H1 (cell line): ENCODE data around the gene DPF3. TPM values are rescaled to one million over a fixed set of nuclear protein-coding genes. Genes with fewer than 3 reads are reported as not detected.

ENCODE experiments used
- CTCF ChIA-PET: fragments of 300-600 bp; sonication (Branson Sonifier 250); formaldehyde crosslinking; loops from one replicate; lab custom pipeline; 2021; ENCODE audit not compliant: partially characterized antibody; lab: Charles Lee
- POLR2A ChIA-PET: fragments of 300-600 bp; sonication (Branson Sonifier 250); formaldehyde crosslinking; loops from one replicate; lab custom pipeline; 2021; ENCODE audit warnings: inconsistent platforms; ENCODE audit not compliant: partially characterized antibody; lab: Charles Lee
- DNase-seq, 2 experiments: peaks; one replicate each; pipeline versions ENCODE4 v3.0.0 to v3.0.0-alpha.2; 2010 to 2022; ENCODE audit warnings: low spot score in 2 of 2, low read depth in 1 of 2, mixed read lengths in 1 of 2
- FAIRE-seq: peaks from 2 replicates; lab custom pipeline; 2011; peaks lifted over from hg19 to GRCh38; lab: Jason Lieb, UNC
- H2AFZ ChIP-seq: 2 replicates; pipeline ENCODE4 v1.8.1; 2012; ENCODE audit warnings: low read length, inconsistent platforms
- H2AK5ac ChIP-seq: 2 replicates; pipeline ENCODE4 v1.6.1; 2013; ENCODE audit warnings: low read depth, low read length
- H2BK120ac ChIP-seq: replicated peaks from 2 replicates; pipeline ENCODE3; 2013; ENCODE audit warnings: low read depth, low read length, inconsistent platforms
- H2BK12ac ChIP-seq: 2 replicates; pipeline ENCODE4 v1.6.1; 2013; ENCODE audit warnings: low read depth, low read length
- H2BK15ac ChIP-seq: 2 replicates; pipeline ENCODE4 v1.6.1; 2013; ENCODE audit warnings: low read length
- H2BK20ac ChIP-seq: 2 replicates; pipeline ENCODE4 v1.6.1; 2013; ENCODE audit warnings: low read length
- H2BK5ac ChIP-seq: 2 replicates; pipeline ENCODE4 v1.6.1; 2013; ENCODE audit warnings: low read depth, low read length
- H3K14ac ChIP-seq: 2 replicates; pipeline ENCODE4 v1.6.1; 2013; ENCODE audit warnings: inconsistent platforms; ENCODE audit not compliant: insufficient read length
- H3K18ac ChIP-seq: 2 replicates; pipeline ENCODE4 v1.6.1; 2013; ENCODE audit warnings: low read length; ENCODE audit errors: extremely low read depth
- H3K23ac ChIP-seq: 2 replicates; pipeline ENCODE4 v1.6.1; 2013; ENCODE audit warnings: inconsistent platforms; ENCODE audit not compliant: insufficient read length
- H3K23me2 ChIP-seq: 2 replicates; pipeline ENCODE4 v1.6.1; 2013; ENCODE audit warnings: low read depth, low read length
- H3K27ac ChIP-seq: 2 replicates; pipeline ENCODE4 v1.6.1; 2011; ENCODE audit warnings: low read depth, low read length, inconsistent platforms
- H3K27me3 ChIP-seq, 4 experiments: replicated peaks in 1 of 4; 1 replicate in 1 of 4; 2 replicates in 3 of 4; pipeline versions ENCODE4 v1.6.1 to v1.8.1; 2011 to 2013; ENCODE audit warnings: low read length in 3 of 4, mild to moderate bottlenecking in 3 of 4, inconsistent platforms in 2 of 4, mixed read lengths in 2 of 4, moderate library complexity in 1 of 4; ENCODE audit not compliant: control insufficient read depth in 3 of 4, insufficient read depth in 3 of 4; ENCODE audit errors: extremely low read depth in 1 of 4
- H3K36me3 ChIP-seq, 4 experiments: 2 replicates each; pipeline versions ENCODE4 v1.6.1 to v1.8.1; 2011 to 2013; ENCODE audit warnings: mild to moderate bottlenecking in 4 of 4, low read length in 3 of 4, moderate library complexity in 2 of 4, control low read depth in 1 of 4, inconsistent platforms in 1 of 4; ENCODE audit not compliant: insufficient read depth in 4 of 4, control insufficient read depth in 2 of 4
- H3K4ac ChIP-seq: replicated peaks from 2 replicates; pipeline ENCODE3; 2013; ENCODE audit warnings: low read length, low read depth, mixed read lengths, inconsistent platforms; ENCODE audit not compliant: insufficient read length
- H3K4me1 ChIP-seq, 4 experiments: replicated peaks in 1 of 4; 1 replicate in 1 of 4; 2 replicates in 3 of 4; pipeline versions ENCODE4 v1.6.1 to v1.8.1; 2011 to 2013; ENCODE audit warnings: low read length in 3 of 4, inconsistent platforms in 2 of 4, mixed read lengths in 1 of 4; ENCODE audit not compliant: insufficient read depth in 4 of 4, control insufficient read depth in 3 of 4
- H3K4me2 ChIP-seq, 2 experiments: 2 replicates each; pipeline versions ENCODE4 v1.6.1 to v1.8.1; 2011 to 2013; ENCODE audit warnings: low read depth in 2 of 2, low read length in 2 of 2, control low read depth in 1 of 2, inconsistent platforms in 1 of 2, mild to moderate bottlenecking in 1 of 2; ENCODE audit not compliant: insufficient read depth in 1 of 2
- H3K4me3 ChIP-seq, 4 experiments: fragments of 200-600, 300-600 bp in 1 of 4; sonication (generic), shearing (Covaris generic), sonication (Bioruptor Twin) in 1 of 4; 2 replicates each; pipeline versions ENCODE4 v1.5.1 to v1.8.1; 2011 to 2016; ENCODE audit warnings: low read length in 4 of 4, low read depth in 3 of 4, control low read depth in 2 of 4, inconsistent platforms in 2 of 4, mild to moderate bottlenecking in 2 of 4, mixed read lengths in 1 of 4, moderate library complexity in 1 of 4; ENCODE audit not compliant: insufficient read depth in 2 of 4; ENCODE audit errors: extremely low read depth in 1 of 4
- H3K56ac ChIP-seq: replicated peaks from 2 replicates; pipeline ENCODE3; 2013; ENCODE audit warnings: low read depth, mild to moderate bottlenecking, mixed read lengths, low read length, inconsistent platforms; ENCODE audit not compliant: insufficient read length
- H3K79me1 ChIP-seq: 2 replicates; pipeline ENCODE4 v1.6.1; 2013; ENCODE audit warnings: low read depth, low read length, control low read depth
- H3K79me2 ChIP-seq, 2 experiments: 2 replicates each; pipeline versions ENCODE4 v1.6.1 to v1.8.1; 2012 to 2013; ENCODE audit warnings: low read length in 2 of 2, mild to moderate bottlenecking in 2 of 2, inconsistent platforms in 1 of 2; ENCODE audit not compliant: insufficient read depth in 2 of 2, control insufficient read depth in 1 of 2
- H3K9ac ChIP-seq, 4 experiments: replicated peaks in 1 of 4; 1 replicate in 1 of 4; 2 replicates in 3 of 4; pipeline versions ENCODE4 v1.6.1 to v1.8.1; 2011 to 2013; ENCODE audit warnings: low read depth in 3 of 4, low read length in 3 of 4, control low read depth in 2 of 4, mild to moderate bottlenecking in 2 of 4, moderate library complexity in 2 of 4, inconsistent platforms in 1 of 4; ENCODE audit errors: extremely low read depth in 1 of 4
- H3K9me3 ChIP-seq, 2 experiments: 2 replicates each; pipeline versions ENCODE4 v1.6.1 to v1.8.1; 2012 to 2013; ENCODE audit warnings: mild to moderate bottlenecking in 2 of 2, moderate library complexity in 2 of 2, control low read depth in 1 of 2, inconsistent platforms in 1 of 2, low read depth in 1 of 2, low read length in 1 of 2, mixed read lengths in 1 of 2; ENCODE audit not compliant: insufficient read depth in 2 of 2
- H4K20me1 ChIP-seq, 2 experiments: replicated peaks in 1 of 2; 2 replicates each; pipeline versions ENCODE3 to v1.8.1; 2011 to 2013; ENCODE audit warnings: inconsistent platforms in 2 of 2, low read length in 2 of 2, mild to moderate bottlenecking in 1 of 2; ENCODE audit not compliant: insufficient read depth in 2 of 2, control insufficient read depth in 1 of 2
- H4K5ac ChIP-seq: 2 replicates; pipeline ENCODE4 v1.6.1; 2013; ENCODE audit warnings: low read length, low read depth, mixed read lengths, inconsistent platforms; ENCODE audit not compliant: insufficient read length
- H4K8ac ChIP-seq: 2 replicates; pipeline ENCODE4 v1.8.0; 2013; ENCODE audit warnings: mild to moderate bottlenecking, moderate library complexity, low read length, inconsistent platforms; ENCODE audit not compliant: insufficient read depth; ENCODE audit errors: extremely low read depth
- H4K91ac ChIP-seq: replicated peaks from 2 replicates; pipeline ENCODE3; 2013; ENCODE audit warnings: low read length, mixed read lengths, inconsistent platforms; ENCODE audit not compliant: insufficient read length
- ASH2L ChIP-seq: fragments of 200-600, 300-600 bp; sonication (generic); IDR thresholded peaks from one replicate; pipeline ENCODE4 v1.7.1; 2017; ENCODE audit warnings: low read length
- BCL11A ChIP-seq, 2 experiments: IDR thresholded peaks; one replicate each; pipeline ENCODE4 v1.6.1; 2011; ENCODE audit warnings: low read depth in 2 of 2, low read length in 2 of 2, mild to moderate bottlenecking in 2 of 2
- CBX8 ChIP-seq: fragments of 300-800, 300-1000 bp; sonication (generic); IDR thresholded peaks from 2 replicates; pipeline ENCODE4 v1.7.1; 2016; ENCODE audit warnings: low read depth, low read length, borderline replicate concordance
- EP300 ChIP-seq, 2 experiments: IDR thresholded peaks; 1 replicate in 1 of 2; 2 replicates in 1 of 2; pipeline ENCODE4 v1.6.1; 2011 to 2012; ENCODE audit warnings: low read depth in 2 of 2, low read length in 2 of 2, mild to moderate bottlenecking in 2 of 2, borderline replicate concordance in 1 of 2, inconsistent platforms in 1 of 2, moderate library complexity in 1 of 2
- GTF2F1 ChIP-seq: IDR thresholded peaks from 2 replicates; pipeline ENCODE4 v1.6.1; 2012; ENCODE audit warnings: low read depth, low read length, improper control_type of control experiment, borderline replicate concordance
- POLR2AphosphoS5 ChIP-seq: IDR thresholded peaks from 2 replicates; pipeline ENCODE4 v1.6.1; 2011; ENCODE audit warnings: low read depth, low read length
- POU5F1 ChIP-seq: IDR thresholded peaks from 2 replicates; pipeline ENCODE4 v1.6.1; 2011; ENCODE audit warnings: low read depth, mild to moderate bottlenecking, low read length, moderate library complexity
- SAP30 ChIP-seq: fragments of 300-600 bp; sonication (generic); IDR thresholded peaks from 2 replicates; pipeline ENCODE4 v1.7.1; 2012; ENCODE audit warnings: low read length, moderate library complexity, mild to moderate bottlenecking, inconsistent platforms; ENCODE audit not compliant: insufficient read depth, insufficient replicate concordance
- SIX5 ChIP-seq: IDR thresholded peaks from 2 replicates; pipeline ENCODE4 v1.6.1; 2011; ENCODE audit warnings: mild to moderate bottlenecking, low read depth, low read length
- ZNF274 ChIP-seq: IDR thresholded peaks from 2 replicates; pipeline ENCODE4 v1.7.0; 2012; ENCODE audit warnings: low read length, borderline replicate concordance; ENCODE audit errors: extremely low read depth
- WGBS, 2 experiments: shearing (Covaris generic) in 1 of 2; methylation state at CpG; one replicate each; pipeline versions ENCODE4 v1.1.6 to v1.1.7; 2013 to 2015; ENCODE audit warnings: low lambda C conversion rate in 2 of 2, mixed read lengths in 2 of 2, inconsistent platforms in 1 of 2, low coverage in 1 of 2, missing lambda C conversion rate in 1 of 2; ENCODE audit not compliant: insufficient replicate concordance in 2 of 2, insufficient coverage in 1 of 2, insufficient read length in 1 of 2; ENCODE audit errors: extremely low coverage in 1 of 2, missing lambda C conversion rate in 1 of 2; 5-methylcytosine and 5-hydroxymethylcytosine counted together
- polyA plus RNA-seq, 7 experiments: library from polyadenylated mRNA; depleted of rRNA in 3 of 7; stranded (reverse) in 5 of 7; unstranded in 2 of 7; fragments of >200 nt in 5 of 7; fragments of 200-250 nt in 2 of 7; gene quantifications; 1 replicate in 5 of 7; 2 replicates in 1 of 7; 4 replicates in 1 of 7; pipeline versions ENCODE4 v1.2.1 to v1.2.3, GENCODE V29; 2011 to 2013; ENCODE audit warnings: missing spikeins in 2 of 7, mixed read lengths in 2 of 7
- total RNA-seq: library from RNA; stranded (reverse); fragmentation: NEBNext Ultra II Directional; extraction: Animal tissue kit (Norgen Biotek cat#: 25700); gene quantifications from 2 replicates; pipeline ENCODE4 v1.2.1, GENCODE V29; 2021

The DPF3 gene
- total and polyA plus RNA-seq, 2 of the 8 experiments (the other 6 are each of a cell fraction or from before 2014, with no cell fraction given): 0.19 TPM; not detected in 1

DNA sequence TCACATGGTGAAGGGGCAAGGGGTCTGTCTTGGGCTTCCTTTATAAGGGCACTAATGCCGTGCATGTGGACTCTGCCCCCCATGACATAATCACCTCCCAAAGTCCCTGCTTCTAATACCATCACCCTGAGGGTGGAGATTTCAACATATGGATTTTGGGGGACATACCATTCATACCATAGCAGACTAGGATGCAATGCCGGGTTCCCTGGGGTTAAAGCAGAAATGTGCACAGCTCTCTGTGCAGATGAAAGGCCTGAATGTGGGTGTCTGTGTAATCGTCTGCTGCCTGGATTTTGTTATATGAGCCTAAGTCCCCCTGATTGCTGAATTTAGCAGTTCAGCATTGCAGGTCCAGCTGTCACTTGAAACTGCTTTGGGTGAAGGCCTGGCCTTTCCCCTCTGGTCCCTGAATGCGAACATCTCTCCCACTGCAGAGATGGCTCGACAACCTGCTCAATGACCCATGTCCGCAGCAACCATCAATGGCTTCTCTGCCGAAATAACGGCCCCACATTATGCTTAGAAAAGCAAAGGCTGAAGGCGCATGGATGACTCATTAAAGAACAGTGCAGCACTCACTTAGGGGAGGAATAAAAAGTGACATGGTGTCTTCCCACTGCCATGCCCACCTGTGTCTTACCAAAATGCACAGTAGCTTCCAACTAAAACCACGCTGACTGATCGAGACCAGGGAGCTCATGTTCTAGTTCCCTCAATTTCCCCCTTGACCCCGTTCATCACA, 286.3 kb downstream of the DPF3 start:
- no peak overlapping the region for H3K18ac ChIP-seq
- H3K4me1 ChIP-seq: no peaks in the 10 kb centered on the region; a peak in 1 of 7 replicates
- no peaks in the 10 kb centered on the region for H3K23me2 ChIP-seq
- ChIA-PET POLR2A (no interaction called here), CTCF (no interaction called here)
- H3K27ac ChIP-seq: no peak overlapping the region
- H4K20me1 ChIP-seq: no peaks in the 10 kb centered on the region
- H4K91ac ChIP-seq: no peak overlapping the region
- no peak overlapping the region for H3K9ac ChIP-seq
- 90% methylated on average over 12 of the region's 12 CpGs; no CpG with 5 or more reads in 1 of the 2 experiments for WGBS, 2 experiments
- no peak overlapping the region for H4K8ac ChIP-seq
- no peaks in the 10 kb centered on the region for H3K79me2 ChIP-seq
- no peaks in the 10 kb centered on the region for H3K27me3 ChIP-seq
- H3K56ac ChIP-seq: no peak overlapping the region
- no peak overlapping the region for H3K14ac ChIP-seq
- H2BK15ac ChIP-seq: no peak overlapping the region
- no peak overlapping the region for H2BK20ac ChIP-seq
- H3K36me3 ChIP-seq: no peaks in the 10 kb centered on the region
- no peaks in the 10 kb centered on the region for H3K79me1 ChIP-seq
- no peak overlapping the region for H3K4ac ChIP-seq
- H2BK12ac ChIP-seq: no peak overlapping the region
- H2AK5ac ChIP-seq: no peak overlapping the region
- H2BK120ac ChIP-seq: no peak overlapping the region
- no peak overlapping the region for H2AFZ ChIP-seq
- H3K23ac ChIP-seq: no peak overlapping the region
- no peaks in the 10 kb centered on the region for H3K9me3 ChIP-seq
- no peak overlapping the region for H2BK5ac ChIP-seq
- no peak overlapping the region for H3K4me2 ChIP-seq
- no peak overlapping the region for H4K5ac ChIP-seq
- FAIRE-seq: no peak
- H3K4me3 ChIP-seq: no peak overlapping the region
- DNase-seq: peak in 1 of 2 experiments; percentile 17
- no peak for TF ChIP-seq CBX8
- TF ChIP-seq EP300 (IDR thresholded peaks at IDR 0.05; ENCODE audit: borderline replicate concordance in 1 of 2, low read depth in 2 of 2, low read length in 2 of 2): no peak
- TF ChIP-seq POU5F1: no peak
- no peak for TF ChIP-seq SAP30
- TF ChIP-seq SIX5: no peak
- TF ChIP-seq ZNF274: no peak
- no peak for TF ChIP-seq ASH2L
- TF ChIP-seq BCL11A (IDR thresholded peaks at IDR 0.05; ENCODE audit: low read depth in 2 of 2, low read length in 2 of 2): no peak
- no peak for TF ChIP-seq POLR2AphosphoS5
- TF ChIP-seq GTF2F1: no peak
